HepG2 (cell line): ENCODE measurements around the gene MS4A14. TPM values are rescaled to one million over a fixed set of nuclear protein-coding genes. Genes with fewer than 3 reads are reported as not detected.

Source experiments
- ATAC-seq: fragments of 200-7000 bp; cut with Tn5 transposase; 3 replicates; pipeline ENCODE4 v1.9.1; 2020; ENCODE audit warnings: mild to moderate bottlenecking, moderate library complexity
- BruUV-seq: library from RNA; stranded (reverse); fragments of 400-500 nt; replicated peaks from 2 replicates; lab custom pipeline; 2021; lab: Mats Ljungman, UMichigan
- CTCF ChIA-PET: fragments of 300-600 bp; formaldehyde crosslinking; extraction: SDS; loops from one replicate; lab custom pipeline; 2021; ENCODE audit warnings: low total read pairs, inconsistent platforms, low intra/inter-chr PET ratio; lab: Yijun Ruan, JAX
- POLR2A ChIA-PET: fragments of 350-600 bp; sonication (Branson Sonifier 250); formaldehyde crosslinking; loops from one replicate; lab custom pipeline; 2020; ENCODE audit warnings: antibody characterized with exemption, inconsistent platforms; lab: Yijun Ruan, JAX
- DNase-seq: peaks from one replicate; pipeline ENCODE4 v3.0.0-alpha.2; 2015; ENCODE audit warnings: low spot score
- FAIRE-seq: peaks from 3 replicates; lab custom pipeline; 2011; peaks lifted over from hg19 to GRCh38; lab: Jason Lieb, UNC
- H2AFZ ChIP-seq: one replicate; pipeline ENCODE4 v1.6.1; 2011; ENCODE audit warnings: low read length, inconsistent platforms
- H3K27ac ChIP-seq: fragments of 300-600 bp; 3 replicates; pipeline ENCODE4 v1.8.0; 2011; ENCODE audit warnings: mixed run types, mild to moderate bottlenecking, mixed read lengths, low read length, inconsistent platforms; ENCODE audit not compliant: insufficient read depth; ENCODE audit errors: extremely low read length
- H3K27me3 ChIP-seq, 2 experiments: fragments of 200-600 bp in 1 of 2; 2 replicates in 1 of 2; 3 replicates in 1 of 2; pipeline versions ENCODE4 v1.6.0 to v1.8.0; 2011; ENCODE audit warnings: low read length in 2 of 2, mild to moderate bottlenecking in 2 of 2, moderate library complexity in 2 of 2, inconsistent platforms in 1 of 2; ENCODE audit not compliant: insufficient read depth in 2 of 2, control insufficient read depth in 1 of 2
- H3K36me3 ChIP-seq, 2 experiments: fragments of 200-600 bp in 1 of 2; replicated peaks in 1 of 2; 2 replicates in 1 of 2; 3 replicates in 1 of 2; pipeline versions ENCODE4 v1.5.1 to v1.8.0; 2011; ENCODE audit warnings: low read length in 2 of 2, inconsistent platforms in 1 of 2; ENCODE audit not compliant: insufficient read depth in 2 of 2, control insufficient read depth in 1 of 2
- H3K4me1 ChIP-seq: 2 replicates; pipeline ENCODE4 v1.5.1; 2012; ENCODE audit warnings: low read length, inconsistent platforms; ENCODE audit not compliant: insufficient read depth
- H3K4me2 ChIP-seq: 2 replicates; pipeline ENCODE4 v1.6.0; 2011; ENCODE audit warnings: low read depth, low read length, inconsistent platforms
- H3K4me3 ChIP-seq, 3 experiments: fragments of 200-600 bp in 1 of 3; sonication (generic), shearing (Covaris generic) in 1 of 3; replicated peaks in 1 of 3; 2 replicates each; pipeline ENCODE4 v1.5.1; 2011 to 2016; ENCODE audit warnings: low read length in 3 of 3, inconsistent platforms in 2 of 3, low read depth in 2 of 3, mild to moderate bottlenecking in 2 of 3, control low read depth in 1 of 3, mixed read lengths in 1 of 3; ENCODE audit not compliant: insufficient read depth in 1 of 3
- H3K79me2 ChIP-seq: one replicate; pipeline ENCODE4 v1.6.1; 2011; ENCODE audit warnings: low read length, inconsistent platforms; ENCODE audit not compliant: insufficient read depth
- H3K9ac ChIP-seq: 2 replicates; pipeline ENCODE4 v1.6.0; 2011; ENCODE audit warnings: mild to moderate bottlenecking, low read depth, low read length, inconsistent platforms; ENCODE audit not compliant: insufficient read depth
- H3K9me3 ChIP-seq: 2 replicates; pipeline ENCODE4 v1.5.1; 2012; ENCODE audit warnings: mild to moderate bottlenecking, low read length
- H4K20me1 ChIP-seq: 2 replicates; pipeline ENCODE4 v1.6.0; 2011; ENCODE audit warnings: inconsistent platforms, mild to moderate bottlenecking, low read length, moderate library complexity; ENCODE audit not compliant: insufficient read depth
- HMG20B ChIP-seq: conservative IDR thresholded peaks from 2 replicates; pipeline ENCODE4 v1.6.1; 2016; ENCODE audit warnings: missing genetic modification reagents, missing compliant biosample characterization
- ZNF414 ChIP-seq: sonication (generic); formaldehyde crosslinking; IDR thresholded peaks from 2 replicates; pipeline ENCODE4 v1.5.0; 2020; ENCODE audit warnings: missing genetic modification reagents
- ZNF484 ChIP-seq: sonication (generic); formaldehyde crosslinking; IDR thresholded peaks from 2 replicates; pipeline ENCODE4 v1.5.1; 2020; ENCODE audit warnings: mild to moderate bottlenecking, low read depth, missing genetic modification reagents, borderline replicate concordance
- ZNF510 ChIP-seq: sonication (generic); formaldehyde crosslinking; IDR thresholded peaks from 2 replicates; pipeline ENCODE4 v1.4.0; 2020; ENCODE audit warnings: low read depth, mild to moderate bottlenecking, missing genetic modification reagents
- WGBS: methylation state at CpG from one replicate; pipeline ENCODE4 v1.1.6; 2017; ENCODE audit warnings: low lambda C conversion rate; 5-methylcytosine and 5-hydroxymethylcytosine counted together
- in situ Hi-C: cut with HindIII; loops from 2 replicates; pipeline ENCODE4 v1.10.0; 2017; ENCODE audit warnings: low pct_unique_long_range_greater_than_20kb; ENCODE audit not compliant: extremely low pct_ligation_motif_present
- intact Hi-C: fragments of 100-400 bp; cut with micrococcal nuclease; formaldehyde crosslinking; loops from one replicate; pipeline ENCODE4 v1.10.0; 2022; ENCODE audit not compliant: unreplicated experiment
- polyA plus RNA-seq, 8 experiments: library from polyadenylated mRNA; depleted of rRNA in 3 of 8; stranded (reverse) in 7 of 8; unstranded in 1 of 8; fragments of >200 nt; fragmentation: Illumina TruSeq in 4 of 8; extraction: Trizol in 4 of 8; gene quantifications; 2 replicates each; pipeline versions ENCODE4 v1.2.1 to v1.2.3, GENCODE V29; 2011 to 2016; ENCODE audit warnings: low read depth in 4 of 8, missing spikeins in 1 of 8, mixed read lengths in 1 of 8; ENCODE audit not compliant: insufficient read depth in 1 of 8
- total RNA-seq, 5 experiments: library from RNA; depleted of rRNA; stranded (reverse); fragments of >200 nt; fragmentation: Illumina TruSeq; extraction: Trizol; gene quantifications; 2 replicates each; pipeline ENCODE4 v1.2.3, GENCODE V29; 2016; ENCODE audit warnings: low read depth in 1 of 5

MS4A14 gene
- total and polyA plus RNA-seq, 2 of the 13 experiments (the other 11 are each of a cell fraction or from before 2014, with no cell fraction given), result not detected

- H3K36me3 ChIP-seq, result no peaks in the 10 kb centered on the region
- no peak for TF ChIP-seq ZNF414 (CRISPR knock-in tag)
- no peak for TF ChIP-seq ZNF510
- TF ChIP-seq, all 625 proteins: peak for 0
- no peaks in the 10 kb centered on the region for H3K79me2 ChIP-seq
- no peaks in the 10 kb centered on the region for H3K9me3 ChIP-seq
- H3K4me3 ChIP-seq, result no peak overlapping the region
- no peak overlapping the region for H3K9ac ChIP-seq
- H3K4me1 ChIP-seq, result no peaks in the 10 kb centered on the region
- no peak overlapping the region for H3K27ac ChIP-seq
- no peak for FAIRE-seq
- ChIA-PET POLR2A (no interaction called here), CTCF (no interaction called here)
- WGBS, result 27% methylated on average over 2 of the region's 2 CpGs
- BruUV-seq, result no TSS peak
- H3K4me2 ChIP-seq, result no peak overlapping the region
- in situ Hi-C loops (no loop called here), intact Hi-C loops (no loop called here)
- H3K27me3 ChIP-seq, result no peaks in the 10 kb centered on the region
- H4K20me1 ChIP-seq, result no peaks in the 10 kb centered on the region
- no peak overlapping the region for H2AFZ ChIP-seq
- ATAC-seq, result no peak
- DNase-seq, result no peak
Measured at GRCh38 chr11:60392361-60392760, 3.9 kb upstream of the MS4A14 start.

- H3K79me2 ChIP-seq, result no peaks in the 10 kb centered on the region
- intact Hi-C loops (no loop called here), in situ Hi-C loops (no loop called here)
- H3K9ac ChIP-seq, result no peak overlapping the region
- ATAC-seq, result no peak
- no peaks in the 10 kb centered on the region for H3K27me3 ChIP-seq
- no TSS peak for BruUV-seq
- no peak for TF ChIP-seq ZNF484 (CRISPR knock-in tag)
- no peak for TF ChIP-seq HMG20B
- CTCF ChIA-PET, result interaction anchor here (0.7 kb wide), 1 partner anchor 29 kb away, joined by 3 read pairs; no protein-coding TSS in a partner anchor
- H3K4me1 ChIP-seq, result no peaks in the 10 kb centered on the region
- H3K9me3 ChIP-seq, result no peaks in the 10 kb centered on the region
- POLR2A ChIA-PET, result no interaction called here
- no peak overlapping the region for H3K27ac ChIP-seq
- no peaks in the 10 kb centered on the region for H3K36me3 ChIP-seq
- H2AFZ ChIP-seq, result no peak overlapping the region
- no peak overlapping the region for H3K4me3 ChIP-seq
- no peaks in the 10 kb centered on the region for H4K20me1 ChIP-seq
- no peak for FAIRE-seq
- no peak overlapping the region for H3K4me2 ChIP-seq
- no peak for DNase-seq
- WGBS, result 53% methylated on average over 5 of the region's 5 CpGs
Measured at GRCh38 chr11:60393016-60393415, 3.2 kb upstream of the MS4A14 start.
